ENCODE data around the gene ARMC7.
A peak's percentile ranks its signal among the peaks of the same experiment; 100 is the strongest.
"Not testable (repeated sequence)": the region's sequence is repeated elsewhere in the genome, so short reads cannot be mapped to it uniquely, and the experiment has no call there.

Gene ARMC7

GRCh38 chr17:75130059-75130631 lies 20.4 kb downstream of the ARMC7 start:
- no peak for DNase-seq

DNA sequence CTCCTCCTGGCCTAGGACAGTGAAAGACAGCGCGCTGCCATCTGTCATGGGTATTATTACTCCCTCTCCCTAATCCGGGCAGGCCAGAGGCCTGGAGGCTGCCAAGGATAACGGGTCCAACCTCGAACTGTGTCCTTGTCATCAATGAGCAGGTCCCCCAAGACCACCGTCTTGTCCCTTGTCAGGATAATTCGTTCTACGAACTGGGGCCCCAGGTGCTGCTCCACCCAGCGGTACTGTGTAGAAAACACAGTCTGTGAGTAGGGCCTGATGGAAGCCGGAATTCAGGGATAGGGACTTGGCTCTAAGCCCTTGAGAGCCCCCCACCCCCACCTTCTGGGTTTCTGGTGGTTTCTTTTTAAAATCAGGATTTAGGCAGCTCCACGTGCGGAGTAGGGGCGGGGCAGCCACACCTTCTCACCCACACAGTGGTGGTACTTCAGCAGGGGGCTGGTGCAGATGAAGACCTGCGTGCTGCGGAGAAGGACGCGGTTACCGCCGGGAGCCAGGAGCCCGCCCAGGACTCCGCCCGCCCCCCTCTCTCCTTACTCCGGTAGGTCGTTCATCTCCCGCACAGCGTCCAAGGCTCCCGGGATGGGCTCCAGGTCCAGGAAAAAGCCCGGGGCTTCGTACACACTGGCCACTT lies 21.0 kb downstream of the ARMC7 start:
- no peak for DNase-seq

- DNase-seq = peak; percentile 52
These were observed 21.7 kb downstream of the ARMC7 start, which contains the start of gene NT5C for GRCh38 chr17:75131278-75132017. Gene NT5C, minus strand, starts transcription at chr17:75131742. Its CDS starts 35 bp downstream, at chr17:75131707.

GRCh38 chr17:75132018-75133000 lies 22.5 kb downstream of the ARMC7 start:
- DNase-seq = not testable (repeated sequence)

DNA sequence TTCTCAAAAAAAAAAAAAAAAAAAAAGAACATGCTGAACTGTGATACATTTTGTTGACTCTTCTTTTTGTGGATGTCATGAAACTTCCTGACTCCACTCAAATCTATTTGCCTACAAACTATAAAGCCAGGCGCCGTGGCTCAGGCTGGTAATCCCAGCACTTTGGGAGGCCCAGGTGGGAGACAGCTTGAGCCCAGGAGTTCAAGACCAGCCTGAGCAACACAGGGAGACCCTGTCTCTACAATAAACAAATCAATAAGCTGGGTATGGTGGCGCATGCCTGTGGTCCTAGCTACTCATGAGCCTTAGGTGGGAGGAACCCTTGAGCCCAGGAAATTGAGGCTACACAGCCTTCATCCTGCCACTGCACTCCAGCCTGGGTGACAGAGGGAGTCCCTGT lies 23.2 kb downstream of the ARMC7 start:
- no peak for DNase-seq

- not testable (repeated sequence) for DNase-seq
These were observed 24.0 kb downstream of the ARMC7 start for GRCh38 chr17:75133607-75134347.

- no peak for DNase-seq
These were observed 25.7 kb downstream of the ARMC7 start for GRCh38 chr17:75135452-75135851.

- no peak for DNase-seq
These were observed 26.2 kb downstream of the ARMC7 start for GRCh38 chr17:75135946-75136345.

- not testable (repeated sequence) for DNase-seq
These were observed 28.0 kb downstream of the ARMC7 start for GRCh38 chr17:75137762-75138161.

GRCh38 chr17:75138519-75138918 lies 28.8 kb downstream of the ARMC7 start:
- no peak for DNase-seq

DNA sequence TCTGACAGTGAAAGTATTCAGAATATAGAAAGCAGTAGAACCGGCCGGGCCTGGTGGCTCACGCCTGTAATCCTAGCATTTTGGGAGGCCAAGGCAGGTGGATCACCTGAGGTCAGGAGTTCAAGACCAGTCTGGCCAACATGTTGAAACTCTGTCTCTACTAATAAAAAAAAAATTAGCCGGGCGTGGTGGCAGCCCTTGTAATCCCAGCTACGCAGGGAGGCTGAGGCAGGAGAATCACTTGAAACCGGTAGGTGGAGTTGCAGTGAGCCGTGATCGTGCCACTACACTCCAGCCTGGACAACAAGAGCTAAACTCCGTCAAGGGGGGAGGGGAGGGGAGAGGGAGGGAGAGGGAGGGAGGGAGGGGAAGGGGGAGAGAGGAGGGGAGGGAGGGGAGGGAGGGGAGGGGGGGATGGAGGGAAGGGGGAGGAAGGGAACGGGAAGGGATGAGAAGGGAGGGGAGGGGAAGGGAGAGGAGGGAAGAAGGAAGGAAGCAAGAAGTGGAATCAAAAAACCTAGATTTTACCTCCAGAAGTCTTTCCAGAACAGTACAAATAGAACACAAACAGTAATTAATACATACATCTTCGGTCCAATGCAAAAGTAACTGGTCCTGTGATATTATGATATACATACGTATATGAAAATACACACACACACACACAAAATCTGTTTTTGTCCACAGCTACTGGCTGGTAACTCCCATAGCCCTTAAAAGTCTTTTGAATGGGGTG lies 32.6 kb downstream of the ARMC7 start:
- no peak for DNase-seq

- no peak for DNase-seq
These were observed 35.2 kb downstream of the ARMC7 start for GRCh38 chr17:75144816-75145512.

- DNase-seq = no peak
These were observed 36.8 kb downstream of the ARMC7 start for GRCh38 chr17:75146592-75146991.

DNA sequence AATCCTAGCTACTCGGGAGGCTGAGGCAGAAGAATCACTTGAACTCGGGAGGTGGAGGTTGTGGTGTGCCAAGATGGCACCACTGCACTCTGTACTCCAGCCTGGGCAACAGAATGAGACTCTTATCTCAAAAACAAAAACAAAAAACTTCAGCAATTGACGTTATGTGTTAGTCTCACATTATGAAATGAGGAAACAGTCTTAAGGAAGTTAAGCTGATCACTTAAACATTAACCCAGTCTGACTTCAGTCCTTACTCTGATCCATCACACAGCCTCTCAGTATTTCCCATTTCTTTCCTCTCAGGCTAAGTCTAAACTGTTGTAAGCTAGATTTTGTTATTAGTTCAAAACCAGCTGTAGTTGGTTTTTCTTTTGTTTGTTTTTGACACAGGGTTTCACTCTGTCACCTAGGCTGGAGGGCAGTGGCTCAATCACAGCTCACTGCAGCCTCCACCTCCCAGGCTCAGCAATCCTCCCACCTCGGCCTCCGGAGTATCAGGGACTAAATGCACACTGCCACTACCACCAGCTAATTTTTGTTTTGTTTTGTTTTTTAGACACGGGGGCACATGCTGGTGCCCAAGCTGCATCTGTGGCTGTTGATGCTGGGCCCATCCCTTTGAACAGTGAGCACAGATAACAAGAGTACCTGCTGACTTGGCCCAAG lies 38.2 kb downstream of the ARMC7 start:
- DNase-seq = no peak

GRCh38 chr17:75151930-75152329 lies 42.2 kb downstream of the ARMC7 start:
- DNase-seq = no peak

GRCh38 chr17:75152523-75152921 lies 42.8 kb downstream of the ARMC7 start:
- no peak for DNase-seq

- no peak for DNase-seq
These were observed 43.4 kb downstream of the ARMC7 start for GRCh38 chr17:75152922-75153779.

DNA sequence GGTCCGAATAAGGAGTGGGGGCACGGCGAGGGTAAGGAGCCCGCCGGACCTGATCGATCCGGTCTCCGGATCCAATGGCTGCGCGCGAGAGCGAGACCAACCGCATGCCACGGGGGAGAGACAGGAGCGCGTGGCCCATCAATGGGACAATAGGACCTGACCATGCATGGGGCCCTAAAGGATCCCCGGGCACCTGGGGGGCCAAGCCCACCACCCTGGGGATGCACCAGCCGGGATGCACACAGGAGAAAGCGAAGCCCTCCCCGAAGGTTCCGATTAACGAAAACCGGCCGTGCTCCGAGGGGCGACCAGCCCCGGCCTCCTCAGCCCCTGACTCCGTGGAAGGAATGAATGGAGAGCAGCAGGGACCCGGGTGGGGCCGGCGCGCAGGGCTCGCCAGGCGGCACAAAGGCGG lies 44.0 kb downstream of the ARMC7 start:
- DNase-seq = no peak

Measured in GOT3 (cell line).